ENCODE measurements around the gene ACBD6.

The ACBD6 gene

GRCh38 chr1:180243517-180244221 is 258.7 kb downstream of the ACBD6 start:
- no peak for DNase-seq (ENCODE audit: low read depth, low spot score)

- no peak for DNase-seq (ENCODE audit: low read depth, low spot score)
Observed at GRCh38 chr1:180241716-180242544, 260.4 kb downstream of the ACBD6 start.

- no peak for DNase-seq (ENCODE audit: low read depth, low spot score)
Observed at GRCh38 chr1:180239145-180240096, 263.0 kb downstream of the ACBD6 start.

GRCh38 chr1:180238675-180239074 is 263.7 kb downstream of the ACBD6 start:
- DNase-seq (ENCODE audit: low read depth, low spot score), result no peak

Measured in activated naive CD8-positive, alpha-beta T cell treated with anti-CD3 and anti-CD28 coated beads, Interleukin-2, amount 50 U/mL, for 16 hours (primary cell).